Upper lobe of left lung (tissue), 6 donors: ENCODE data around the gene TACC2. TPM values are rescaled to one million over a fixed set of nuclear protein-coding genes. Genes with fewer than 3 reads are reported as not detected.

Experiments used
- ATAC-seq, 2 donors: fragments of 200-7000 bp; cut with Tn5 transposase; one replicate each; pipeline ENCODE4 v1.9.1; 2022; ENCODE audit warnings: mild to moderate bottlenecking in 2 of 2, moderate library complexity in 2 of 2; ENCODE audit not compliant: low FRiP score in 2 of 2
- DNase-seq, 2 donors: peaks; one replicate each; pipeline ENCODE4 v3.0.0-alpha.2; 2019 to 2020
- H3K27ac ChIP-seq, 4 donors: fragments of 200-600 bp; sonication (generic); one replicate each; pipeline ENCODE4 v1.5.1; 2016 to 2019
- H3K27me3 ChIP-seq, 4 donors: fragments of 200-600 bp; sonication (generic); one replicate each; pipeline ENCODE4 v1.5.1; 2017 to 2019
- H3K36me3 ChIP-seq, 4 donors: fragments of 200-600 bp; sonication (generic); one replicate each; pipeline ENCODE4 v1.5.1; 2016 to 2019
- H3K4me1 ChIP-seq, 4 donors: fragments of 200-600 bp; sonication (generic); one replicate each; pipeline ENCODE4 v1.5.1; 2018 to 2019
- H3K4me3 ChIP-seq, 4 donors: fragments of 200-600 bp; sonication (generic); one replicate each; pipeline ENCODE4 v1.5.1; 2017 to 2019; ENCODE audit warnings: mild to moderate bottlenecking in 2 of 4, moderate library complexity in 1 of 4
- H3K9me3 ChIP-seq, 4 donors: fragments of 200-600 bp; sonication (generic); one replicate each; pipeline ENCODE4 v1.5.1; 2018 to 2019
- CTCF ChIP-seq, 6 experiments: fragments of 450-650 bp in 4 of 6; fragments of 200-600 bp in 2 of 6; sonication (generic) in 2 of 6; IDR thresholded peaks; one replicate each; pipeline ENCODE4 v1.5.1; 2016 to 2019; ENCODE audit warnings: antibody characterized with exemption in 6 of 6
- EP300 ChIP-seq, 4 donors: sonication (generic); formaldehyde crosslinking; IDR thresholded peaks; one replicate each; pipeline ENCODE4 v1.5.1; 2017; ENCODE audit warnings: antibody characterized with exemption in 4 of 4, control low read depth in 2 of 4
- POLR2A ChIP-seq, 4 donors: fragments of 450-650 bp; IDR thresholded peaks; one replicate each; pipeline ENCODE4 v1.5.1; 2016 to 2017; ENCODE audit warnings: antibody characterized with exemption in 4 of 4, mild to moderate bottlenecking in 2 of 4
- POLR2AphosphoS5 ChIP-seq, 2 donors: sonication (generic); formaldehyde crosslinking; IDR thresholded peaks; one replicate each; pipeline ENCODE4 v1.5.1; 2017; ENCODE audit warnings: antibody characterized with exemption in 2 of 2
- WGBS, 2 donors: methylation state at CpG; one replicate each; pipeline ENCODE4 v1.1.5; 2017 to 2018; 5-methylcytosine and 5-hydroxymethylcytosine counted together
- total RNA-seq, 6 donors: library from RNA; depleted of rRNA in 4 of 6; stranded (reverse); fragments of >200 nt in 4 of 6; gene quantifications; one replicate each; pipeline versions ENCODE4 v1.1.0 to v1.2.1, GENCODE V29; 2016 to 2021
- donor health status: DM: no; HTN: no; CAD: no; lungs with moderate emphysema.
- donor health status: DM: no; HTN: yes; CAD: no; lungs with severe emphysema.

The TACC2 gene
- total RNA-seq, 6 donors from 2014 or later, result 158 to 701 (median 386) TPM

DNA sequence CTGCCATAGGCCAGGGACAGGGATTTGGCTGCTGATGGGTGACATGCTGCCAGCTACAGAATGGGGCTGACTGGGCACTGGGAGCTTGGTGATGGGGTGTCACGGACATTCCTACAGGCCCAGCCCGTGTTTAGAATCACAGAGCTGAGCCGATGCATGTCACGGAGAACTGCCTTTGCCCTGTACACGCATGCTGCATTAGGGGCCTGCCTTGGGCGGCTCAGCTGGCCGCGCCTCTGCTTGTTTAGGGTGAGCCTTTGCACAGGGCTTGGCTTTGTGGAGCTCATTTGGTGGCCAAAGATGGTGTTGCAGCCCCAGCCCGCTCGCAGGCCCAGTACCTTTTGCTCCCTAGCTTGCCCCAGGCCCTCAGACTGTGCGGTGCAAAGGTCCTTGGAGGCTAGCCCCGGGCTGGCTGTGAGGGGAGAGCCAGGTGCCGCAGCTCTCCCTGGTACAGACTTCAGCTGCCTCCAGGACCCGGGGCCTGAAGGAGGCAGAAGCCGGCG, 173.8 kb downstream of the TACC2 start:
- WGBS, 2 donors, result 67% methylated on average over 16 of the region's 16 CpGs; no CpG with 5 or more reads in 1 of the 2 donors
- DNase-seq (peak in 1 of 2 donors; percentile 63), ATAC-seq (peak in 1 of 2 donors; percentile 3)
- Histone ChIP-seq H3K27me3 (peaks cover 0 to 10% (median 0%) of the 10 kb centered on the region in 4 donors), H3K36me3 (peaks cover 0 to 39% (median 19%) of the 10 kb centered on the region in 4 donors), H3K27ac (no peak overlapping the region), H3K9me3 (no peaks in the 10 kb centered on the region), H3K4me1 (peaks cover 7 to 34% (median 11%) of the 10 kb centered on the region in 4 donors), H3K4me3 (peak overlapping the region in 3 of 4 donors; percentile 31 to 40 (median 34))
- TF ChIP-seq POLR2A (IDR thresholded peaks at IDR 0.05) (no peak), CTCF (IDR thresholded peaks at IDR 0.05) (peak in 2 of 6 experiments; percentile 8 to 30), EP300 (IDR thresholded peaks at IDR 0.05) (no peak), POLR2AphosphoS5 (IDR thresholded peaks at IDR 0.05) (no peak)

DNA sequence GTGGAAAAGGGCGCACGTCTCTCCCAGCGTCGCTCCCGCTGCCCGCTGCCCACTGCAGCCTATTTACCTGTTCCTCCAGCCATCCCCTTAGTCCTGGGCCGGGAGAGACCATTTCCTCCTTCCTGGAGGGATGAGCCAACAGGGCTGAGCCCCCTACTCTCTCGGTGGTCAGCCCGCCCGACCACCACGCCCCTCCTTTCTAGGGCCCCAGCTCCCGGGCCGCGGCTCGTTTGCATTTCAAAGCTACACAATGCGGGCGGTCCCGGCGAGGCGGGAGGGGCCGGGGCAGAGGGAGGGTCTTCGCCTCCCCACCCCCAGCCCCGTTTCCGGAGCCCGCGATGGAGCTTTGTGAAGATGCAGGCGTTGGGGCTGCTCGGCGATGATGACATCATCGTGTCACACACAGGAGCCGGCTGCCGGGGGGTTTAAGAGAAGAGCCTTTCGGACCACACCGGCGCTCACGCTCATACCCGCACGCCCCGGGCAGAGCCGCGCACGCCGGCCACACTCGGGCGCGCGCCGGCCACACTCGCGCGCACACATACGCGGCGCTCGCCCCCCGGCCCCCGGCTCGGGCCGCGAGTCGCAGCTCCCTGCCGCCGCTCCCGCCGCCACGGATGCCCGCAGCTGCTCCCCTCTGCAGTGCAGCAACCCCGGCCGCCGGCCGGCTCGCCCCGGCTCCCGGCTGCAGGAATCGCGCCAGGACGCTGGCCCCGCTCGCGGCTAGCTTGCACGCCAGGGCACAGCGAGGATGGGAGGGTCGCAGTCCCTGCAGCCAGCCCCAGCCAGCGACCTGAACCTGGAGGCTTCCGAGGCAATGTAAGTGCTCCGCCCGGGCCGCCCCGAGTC, 174.4 kb downstream of the TACC2 start:
- Histone ChIP-seq H3K27me3 (peaks cover 0 to 10% (median 0%) of the 10 kb centered on the region in 4 donors), H3K36me3 (peaks cover 0 to 39% (median 19%) of the 10 kb centered on the region in 4 donors), H3K4me3 (peak overlapping the region in 3 of 4 donors; percentile 31 to 40 (median 34)), H3K27ac (no peak overlapping the region), H3K4me1 (peaks cover 7 to 34% (median 11%) of the 10 kb centered on the region in 4 donors), H3K9me3 (no peaks in the 10 kb centered on the region)
- peak in 1 of 2 donors; percentile 18 for ATAC-seq
- no peak for TF ChIP-seq POLR2AphosphoS5 (IDR thresholded peaks at IDR 0.05)
- no peak for TF ChIP-seq EP300 (IDR thresholded peaks at IDR 0.05)
- TF ChIP-seq CTCF (IDR thresholded peaks at IDR 0.05), result no peak
- no peak for TF ChIP-seq POLR2A (IDR thresholded peaks at IDR 0.05)
- WGBS, 2 donors, result 19 to 40% methylated on average over 5 to 34 of the region's 89 CpGs
- peak in 1 of 2 donors; percentile 87 for DNase-seq

DNA sequence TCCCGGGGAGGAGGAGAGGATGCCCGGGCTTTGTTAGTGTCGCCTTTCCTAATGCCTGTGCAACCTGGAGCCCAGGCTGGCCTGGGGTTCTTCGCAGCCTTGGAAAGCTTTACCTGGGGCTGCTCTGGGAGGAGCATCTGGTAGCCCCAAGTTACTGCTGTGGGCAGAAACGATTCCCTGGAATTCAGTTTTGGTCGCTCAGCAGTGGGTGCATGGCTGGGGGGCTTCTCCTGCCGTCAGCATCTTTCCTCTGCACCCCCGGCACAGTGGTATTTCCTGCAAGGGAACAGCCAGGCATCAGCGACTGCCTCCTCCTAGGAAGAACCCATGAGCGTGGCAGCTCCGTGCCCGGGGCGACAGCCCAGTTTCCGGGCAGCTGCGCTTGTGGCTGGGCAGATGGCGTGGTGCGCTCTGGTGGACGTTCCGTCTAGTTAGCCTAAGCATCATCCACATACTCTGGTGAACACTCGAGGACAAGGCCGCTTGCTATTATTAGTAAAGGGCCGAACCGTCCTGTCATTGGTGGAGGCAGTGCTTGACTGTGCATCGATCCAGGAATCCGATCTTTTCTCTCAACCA, 175.1 kb downstream of the TACC2 start:
- Histone ChIP-seq H3K27ac (no peak overlapping the region), H3K36me3 (peaks cover 0 to 34% (median 15%) of the 10 kb centered on the region in 4 donors), H3K4me1 (peaks cover 7 to 31% (median 11%) of the 10 kb centered on the region in 4 donors), H3K9me3 (no peaks in the 10 kb centered on the region), H3K27me3 (peaks cover 0 to 10% (median 0%) of the 10 kb centered on the region in 4 donors), H3K4me3 (peak overlapping the region in 3 of 4 donors; percentile 31 to 40 (median 34))
- ATAC-seq (no peak), DNase-seq (no peak)
- WGBS, 2 donors, result 47 to 52% methylated on average over 9 to 25 of the region's 25 CpGs
- no peak for TF ChIP-seq CTCF (IDR thresholded peaks at IDR 0.05)
- no peak for TF ChIP-seq POLR2AphosphoS5 (IDR thresholded peaks at IDR 0.05)
- no peak for TF ChIP-seq EP300 (IDR thresholded peaks at IDR 0.05)
- TF ChIP-seq POLR2A (IDR thresholded peaks at IDR 0.05), result no peak

GRCh38 chr10:122164815-122165483, 176.0 kb downstream of the TACC2 start:
- peaks cover 0 to 10% (median 0%) of the 10 kb centered on the region in 4 donors for H3K27me3 ChIP-seq
- peaks cover 0 to 26% (median 10%) of the 10 kb centered on the region in 4 donors for H3K36me3 ChIP-seq
- 51 to 56% methylated on average over 17 of the region's 17 CpGs for WGBS, 2 donors
- DNase-seq, result no peak
- H3K9me3 ChIP-seq, result no peaks in the 10 kb centered on the region
- no peak overlapping the region for H3K4me3 ChIP-seq
- no peak overlapping the region for H3K27ac ChIP-seq
- TF ChIP-seq POLR2AphosphoS5 (IDR thresholded peaks at IDR 0.05), result no peak
- no peak for TF ChIP-seq POLR2A (IDR thresholded peaks at IDR 0.05)
- no peak for TF ChIP-seq EP300 (IDR thresholded peaks at IDR 0.05)
- no peak for TF ChIP-seq CTCF (IDR thresholded peaks at IDR 0.05)
- no peak for ATAC-seq
- peaks cover 7 to 24% (median 11%) of the 10 kb centered on the region in 4 donors for H3K4me1 ChIP-seq
